Ovary (tissue), 9 donors: ENCODE measurements around the gene RASAL2. TPM values are rescaled to one million over a fixed set of nuclear protein-coding genes. Genes with fewer than 3 reads are reported as not detected.
"Not testable (repeated sequence)": the region's sequence is repeated elsewhere in the genome, so short reads cannot be mapped to it uniquely, and the experiment has no call there.

Experiments used
- DNase-seq, 5 donors: peaks; one replicate each; pipeline ENCODE4 v3.0.0-alpha.2; 2019 to 2020
- H3K27ac ChIP-seq, 2 donors: fragments of 200-600 bp; one replicate each; pipeline versions ENCODE4 v1.5.1 to v1.8.0; 2019 to 2022
- H3K27me3 ChIP-seq: fragments of 200-600 bp; one replicate; pipeline ENCODE4 v1.8.0; 2022
- H3K36me3 ChIP-seq: fragments of 200-600 bp; sonication (generic); one replicate; pipeline ENCODE4 v1.5.1; 2019
- H3K4me1 ChIP-seq: one replicate; pipeline ENCODE4 v1.8.1; 2013; ENCODE audit warnings: mild to moderate bottlenecking, moderate library complexity; ENCODE audit not compliant: insufficient read depth
- H3K4me3 ChIP-seq: fragments of 200-600 bp; sonication (generic); one replicate; pipeline ENCODE4 v1.5.1; 2017
- H3K9me3 ChIP-seq, 2 donors: fragments of 200-600 bp in 1 of 2; sonication (generic) in 1 of 2; one replicate each; pipeline versions ENCODE4 v1.5.1 to v1.8.1; 2013 to 2019; ENCODE audit warnings: mild to moderate bottlenecking in 1 of 2, moderate library complexity in 1 of 2
- CTCF ChIP-seq, 3 donors: fragments of 450-650 bp in 2 of 3; fragments of 200-600 bp in 1 of 3; IDR thresholded peaks; one replicate each; pipeline versions ENCODE4 v1.5.1 to v1.8.0; 2016 to 2022; ENCODE audit warnings: antibody characterized with exemption in 3 of 3, mild to moderate bottlenecking in 1 of 3
- EP300 ChIP-seq: sonication (generic); formaldehyde crosslinking; IDR thresholded peaks from one replicate; pipeline ENCODE4 v1.6.1; 2017; ENCODE audit warnings: antibody characterized with exemption
- POLR2A ChIP-seq: fragments of 450-650 bp; IDR thresholded peaks from one replicate; pipeline ENCODE4 v1.6.1; 2017; ENCODE audit warnings: antibody characterized with exemption, mild to moderate bottlenecking, moderate library complexity
- WGBS, 3 donors: extraction: QIAGEN DNeasy Blood & Tissue Kit in 1 of 3; methylation state at CpG; one replicate each; pipeline versions ENCODE4 v1.1.5 to v1.1.7; 2013 to 2017; 5-methylcytosine and 5-hydroxymethylcytosine counted together
- intact Hi-C, 4 donors: fragments of 100-400 bp; cut with DNase I; formaldehyde crosslinking; loops; one replicate each; pipeline versions ENCODE4 v1.11.0 to v1.15.1; 2022 to 2023
- polyA plus RNA-seq, 2 donors: library from polyadenylated mRNA; stranded (reverse); fragments of 200-250 nt in 1 of 2; fragments of 350-450 nt in 1 of 2; fragmentation: Illumina TruSeq in 1 of 2; extraction: RNeasy Lipid Tissue Mini Kit (QIAGEN cat#74804) in 1 of 2; gene quantifications; one replicate each; pipeline ENCODE4 v1.2.3, GENCODE V29; 2013 to 2014
- total RNA-seq, 7 donors: library from RNA; depleted of rRNA in 2 of 7; stranded (reverse); fragments of >200 nt in 2 of 7; fragmentation: NEBNext Ultra II Directional in 3 of 7; extraction: Animal tissue kit (Norgen Biotek cat#: 25700) in 3 of 7; gene quantifications; one replicate each; pipeline versions ENCODE4 v1.1.0 to v1.2.4, GENCODE V29; 2016 to 2023
- donor health status: DM: no; HTN: no; CAD: no; lungs with moderate emphysema.
- donor health status: DM: no; HTN: no; CAD: no.
- donor health status: Bipolar disorder and iron deficiency.
- donor health status: DM: yes; HTN: yes; CAD: no.
- donor health status: DM: no; HTN: no; CAD: no.
- donor health status: DM: yes; HTN: yes; CAD: no.

The RASAL2 gene
- total and polyA plus RNA-seq, 9 donors = 4.2 to 20.5 (median 11.5) TPM

GRCh38 chr1:178385662-178386061, 291.8 kb downstream of the RASAL2 start:
- 85 to 100% (median 94%) methylated on average over 1 of the region's 1 CpG for WGBS, 3 donors
- TF ChIP-seq EP300 (no peak), POLR2A (no peak), CTCF (IDR thresholded peaks at IDR 0.05) (no peak)
- H3K27me3 ChIP-seq = no peaks in the 10 kb centered on the region
- H3K4me3 ChIP-seq = no peak overlapping the region
- intact Hi-C loops = no loop called here
- H3K4me1 ChIP-seq = no peaks in the 10 kb centered on the region
- no peak for DNase-seq
- H3K27ac ChIP-seq = no peak overlapping the region
- H3K9me3 ChIP-seq = no peaks in the 10 kb centered on the region
- no peaks in the 10 kb centered on the region for H3K36me3 ChIP-seq

- intact Hi-C loops = no loop called here
- 32 to 45% (median 43%) methylated on average over 6 of the region's 6 CpGs for WGBS, 3 donors
- no peak overlapping the region for H3K27ac ChIP-seq
These were observed 294.7 kb downstream of the RASAL2 start for GRCh38 chr1:178388418-178389145.

GRCh38 chr1:178389441-178389840, 295.5 kb downstream of the RASAL2 start:
- H3K4me3 ChIP-seq = no peak overlapping the region
- TF ChIP-seq CTCF (IDR thresholded peaks at IDR 0.05) (no peak), POLR2A (no peak), EP300 (no peak)
- no peaks in the 10 kb centered on the region for H3K9me3 ChIP-seq
- no peaks in the 10 kb centered on the region for H3K27me3 ChIP-seq
- intact Hi-C loops = no loop called here
- no peaks in the 10 kb centered on the region for H3K36me3 ChIP-seq
- no peak overlapping the region for H3K27ac ChIP-seq
- H3K4me1 ChIP-seq = no peaks in the 10 kb centered on the region
- DNase-seq = no peak

More at GRCh38 chr1:178388418-178389145, 294.7 kb downstream of the RASAL2 start:
- Histone ChIP-seq H3K4me1 (no peaks in the 10 kb centered on the region), H3K27me3 (no peaks in the 10 kb centered on the region), H3K9me3 (no peaks in the 10 kb centered on the region), H3K4me3 (no peak overlapping the region), H3K36me3 (no peaks in the 10 kb centered on the region)
- no peak for DNase-seq
- TF ChIP-seq EP300 = no peak
- TF ChIP-seq CTCF (IDR thresholded peaks at IDR 0.05) = no peak
- no peak for TF ChIP-seq POLR2A

GRCh38 chr1:178390280-178390679, 296.4 kb downstream of the RASAL2 start:
- 91 to 95% (median 95%) methylated on average over 8 of the region's 8 CpGs for WGBS, 3 donors
- intact Hi-C loops, H3K9me3 ChIP-seq, H3K36me3 ChIP-seq, H3K27ac ChIP-seq, DNase-seq, H3K4me3 ChIP-seq, H3K27me3 ChIP-seq, H3K4me1 ChIP-seq: not testable (repeated sequence)

GRCh38 chr1:178393370-178393769, 299.5 kb downstream of the RASAL2 start:
- no peak overlapping the region for H3K27ac ChIP-seq
- WGBS, 3 donors = 91 to 94% (median 93%) methylated on average over 10 of the region's 10 CpGs
- H3K9me3 ChIP-seq = no peaks in the 10 kb centered on the region
- H3K36me3 ChIP-seq = no peaks in the 10 kb centered on the region
- TF ChIP-seq CTCF (IDR thresholded peaks at IDR 0.05) (no peak), POLR2A (no peak), EP300 (no peak)
- no peaks in the 10 kb centered on the region for H3K4me1 ChIP-seq
- no peak for DNase-seq
- H3K27me3 ChIP-seq = no peaks in the 10 kb centered on the region
- H3K4me3 ChIP-seq = no peak overlapping the region
- intact Hi-C loops = no loop called here
